Gastroesophageal sphincter (tissue), 3 donors: ENCODE data around the gene DNASE2.

Experiments used
- EP300 ChIP-seq: sonication (generic); formaldehyde crosslinking; IDR thresholded peaks from one replicate; pipeline ENCODE4 v1.6.1; 2017; ENCODE audit warnings: antibody characterized with exemption, mild to moderate bottlenecking
- POLR2A ChIP-seq, 2 donors: fragments of 450-650 bp; IDR thresholded peaks; one replicate each; pipeline ENCODE4 v1.6.1; 2017; ENCODE audit warnings: antibody characterized with exemption in 2 of 2, mild to moderate bottlenecking in 2 of 2, moderate library complexity in 1 of 2
- TF ChIP-seq, protein P1 (sequence below), 4 experiments: fragments of 200-600 bp in 2 of 4; fragments of 450-650 bp in 2 of 4; sonication (generic) in 1 of 4; IDR thresholded peaks; one replicate each; pipeline ENCODE4 v1.5.1; 2017 to 2019; ENCODE audit warnings: antibody characterized with exemption in 4 of 4, mild to moderate bottlenecking in 2 of 4, moderate library complexity in 2 of 4

DNA sequence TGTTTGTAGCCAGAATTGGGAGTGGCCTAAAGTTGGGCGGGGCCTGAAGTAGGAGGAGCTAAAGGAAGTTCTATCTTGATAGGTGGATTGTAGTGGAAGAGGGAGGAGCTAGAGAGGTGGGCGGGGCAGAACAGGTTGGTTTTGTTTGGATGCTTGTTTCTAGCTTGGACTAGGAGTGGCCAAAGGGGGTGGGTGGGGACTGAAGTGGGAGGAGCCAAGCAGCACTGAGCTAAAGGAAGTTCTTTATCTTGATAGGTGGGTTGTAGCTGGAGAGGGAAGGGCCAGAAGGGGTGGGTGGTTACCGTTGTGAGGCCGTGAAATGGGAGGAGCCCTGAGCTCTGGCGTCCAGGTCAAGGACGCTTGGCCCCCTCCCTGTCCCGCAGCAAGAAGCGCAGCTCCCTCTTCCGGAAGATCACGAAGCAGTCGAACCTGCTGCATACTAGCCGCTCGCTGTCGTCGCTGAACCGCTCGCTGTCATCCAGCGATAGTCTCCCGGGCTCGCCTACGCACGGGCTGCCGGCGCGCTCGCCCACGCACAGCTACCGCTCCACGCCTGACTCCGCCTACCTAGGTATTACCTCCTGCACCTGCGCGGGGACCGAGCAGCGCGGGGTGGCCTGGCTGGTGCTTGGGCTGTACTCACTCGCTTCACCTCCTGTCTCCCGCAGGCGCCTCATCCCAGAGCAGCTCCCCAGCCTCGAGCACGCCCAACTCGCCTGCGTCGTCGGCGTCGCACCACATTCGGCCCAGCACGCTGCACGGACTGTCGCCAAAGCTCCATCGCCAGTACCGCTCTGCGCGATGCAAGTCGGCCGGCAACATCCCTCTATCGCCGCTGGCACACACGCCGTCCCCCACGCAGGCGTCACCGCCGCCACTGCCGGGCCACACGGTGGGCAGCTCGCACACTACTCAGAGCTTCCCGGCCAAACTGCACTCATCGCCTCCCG lies 8.0 kb downstream of the DNASE2 start:
- TF ChIP-seq, protein P1, sequence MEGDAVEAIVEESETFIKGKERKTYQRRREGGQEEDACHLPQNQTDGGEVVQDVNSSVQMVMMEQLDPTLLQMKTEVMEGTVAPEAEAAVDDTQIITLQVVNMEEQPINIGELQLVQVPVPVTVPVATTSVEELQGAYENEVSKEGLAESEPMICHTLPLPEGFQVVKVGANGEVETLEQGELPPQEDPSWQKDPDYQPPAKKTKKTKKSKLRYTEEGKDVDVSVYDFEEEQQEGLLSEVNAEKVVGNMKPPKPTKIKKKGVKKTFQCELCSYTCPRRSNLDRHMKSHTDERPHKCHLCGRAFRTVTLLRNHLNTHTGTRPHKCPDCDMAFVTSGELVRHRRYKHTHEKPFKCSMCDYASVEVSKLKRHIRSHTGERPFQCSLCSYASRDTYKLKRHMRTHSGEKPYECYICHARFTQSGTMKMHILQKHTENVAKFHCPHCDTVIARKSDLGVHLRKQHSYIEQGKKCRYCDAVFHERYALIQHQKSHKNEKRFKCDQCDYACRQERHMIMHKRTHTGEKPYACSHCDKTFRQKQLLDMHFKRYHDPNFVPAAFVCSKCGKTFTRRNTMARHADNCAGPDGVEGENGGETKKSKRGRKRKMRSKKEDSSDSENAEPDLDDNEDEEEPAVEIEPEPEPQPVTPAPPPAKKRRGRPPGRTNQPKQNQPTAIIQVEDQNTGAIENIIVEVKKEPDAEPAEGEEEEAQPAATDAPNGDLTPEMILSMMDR (IDR thresholded peaks at IDR 0.05): no peak
- TF ChIP-seq POLR2A (IDR thresholded peaks at IDR 0.05): no peak
- TF ChIP-seq EP300: no peak
